Kidney (tissue), 14 donors: ENCODE measurements around the gene ETNPPL. TPM values are rescaled to one million over a fixed set of nuclear protein-coding genes. Genes with fewer than 3 reads are reported as not detected.

ENCODE experiments used
- DNase-seq, 5 donors: peaks; one replicate each; pipeline ENCODE4 v3.0.0-alpha.2; 2013 to 2020
- FAIRE-seq: peaks from 2 replicates; lab custom pipeline; 2012; peaks lifted over from hg19 to GRCh38; lab: Jason Lieb, UNC
- H3K27ac ChIP-seq, 2 donors: one replicate each; pipeline ENCODE4 v1.7.0; 2013; ENCODE audit warnings: low read depth in 2 of 2, low read length in 2 of 2, inconsistent platforms in 1 of 2
- H3K27me3 ChIP-seq: one replicate; pipeline ENCODE4 v1.7.1; 2013; ENCODE audit warnings: low read length, inconsistent platforms; ENCODE audit not compliant: control insufficient read depth, insufficient read depth
- H3K36me3 ChIP-seq, 3 donors: one replicate each; pipeline versions ENCODE4 v1.7.0 to v1.7.1; 2013; ENCODE audit warnings: low read length in 3 of 3, control low read depth in 1 of 3, inconsistent platforms in 1 of 3; ENCODE audit not compliant: insufficient read depth in 3 of 3, control insufficient read depth in 2 of 3
- H3K4me1 ChIP-seq, 3 donors: one replicate each; pipeline versions ENCODE4 v1.7.0 to v1.7.1; 2013; ENCODE audit warnings: low read length in 3 of 3, inconsistent platforms in 1 of 3, low read depth in 1 of 3; ENCODE audit not compliant: control insufficient read depth in 2 of 3, insufficient read depth in 2 of 3
- H3K4me3 ChIP-seq, 3 donors: one replicate each; pipeline versions ENCODE4 v1.7.0 to v1.8.1; 2013; ENCODE audit warnings: low read length in 3 of 3, control low read depth in 1 of 3, inconsistent platforms in 1 of 3
- H3K9ac ChIP-seq, 3 donors: one replicate each; pipeline versions ENCODE4 v1.7.0 to v1.7.1; 2013; ENCODE audit warnings: low read length in 3 of 3, control low read depth in 1 of 3, inconsistent platforms in 1 of 3
- H3K9me3 ChIP-seq, 3 donors: one replicate each; pipeline versions ENCODE4 v1.7.0 to v1.7.1; 2013; ENCODE audit warnings: low read length in 3 of 3, control low read depth in 1 of 3, inconsistent platforms in 1 of 3; ENCODE audit not compliant: control insufficient read depth in 2 of 3, insufficient read depth in 1 of 3
- intact Hi-C: fragments of 100-400 bp; cut with DNase I; formaldehyde crosslinking; loops from one replicate; pipeline ENCODE4 v1.11.1; 2022
- polyA plus RNA-seq: library from polyadenylated mRNA; stranded (reverse); fragments of 350-450 nt; fragmentation: Illumina TruSeq; extraction: RNeasy Lipid Tissue Mini Kit (QIAGEN cat#74804); gene quantifications from one replicate; pipeline ENCODE4 v1.2.3, GENCODE V29; 2014; ENCODE audit warnings: low read depth, low replicate concordance; ENCODE audit not compliant: insufficient read depth
- total RNA-seq: library from RNA; stranded (reverse); fragmentation: NEBNext Ultra II Directional; extraction: Animal tissue kit (Norgen Biotek cat#: 25700); gene quantifications from one replicate; pipeline ENCODE4 v1.2.1, GENCODE V29; 2021
- TF ChIP-seq, protein P1 (sequence below): IDR thresholded peaks from 3 replicates; pipeline ENCODE4 v1.5.1; 2012; ENCODE audit warnings: mild to moderate bottlenecking, moderate library complexity, borderline replicate concordance; ENCODE audit not compliant: insufficient read depth; ENCODE audit errors: extremely low read depth
- donor health status: control.
- donor health status: control.
- donor health status: control.
- donor health status: control.
- donor health status: control.
- donor health status: DM: yes; HTN: yes; CAD: no.
- donor health status: Normal renal cell carcinoma (clear cell type).

The ETNPPL gene
- total and polyA plus RNA-seq, 2 donors from 2014 or later, result 1.7 TPM; not detected in 1

DNA sequence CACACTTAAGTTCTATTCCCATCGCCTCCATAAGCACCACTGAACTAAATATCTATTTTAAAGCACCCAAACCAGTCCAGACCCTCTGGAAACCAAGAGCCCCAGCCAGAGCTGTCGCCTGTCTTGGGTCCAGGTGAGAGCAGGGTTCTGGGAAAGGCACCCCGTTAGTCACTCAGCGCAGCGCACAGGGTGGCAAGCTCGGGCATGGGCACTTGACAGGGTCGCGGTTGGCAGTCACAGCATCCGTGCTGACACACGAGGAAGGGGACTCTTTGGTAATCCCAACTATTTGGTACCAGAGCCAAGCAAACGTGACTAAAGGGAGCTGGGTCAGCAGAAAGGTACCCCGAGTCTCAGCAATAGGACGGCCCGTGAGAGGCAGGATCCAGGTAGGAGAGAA, 24.3 kb upstream of the ETNPPL start:
- no peak for DNase-seq

DNA sequence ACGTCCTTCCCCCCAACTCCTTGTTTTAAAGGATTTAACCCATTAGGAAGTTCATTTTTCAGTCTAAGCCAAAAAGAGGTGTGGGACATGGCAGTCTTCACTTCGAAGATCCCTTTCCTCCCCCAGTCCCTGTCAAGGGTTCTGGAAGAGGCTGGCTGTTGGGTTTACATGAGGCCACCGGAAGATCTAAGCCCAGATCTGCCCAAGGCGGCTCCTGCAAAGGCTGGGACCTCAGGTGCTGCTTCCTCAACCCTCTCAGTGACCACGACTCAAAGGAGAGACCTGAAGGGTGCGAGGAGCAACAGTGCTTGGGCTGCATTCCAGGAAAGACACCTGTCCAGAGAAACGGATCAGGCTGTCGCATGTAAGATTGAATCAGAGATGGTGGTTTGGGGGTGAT, 23.5 kb upstream of the ETNPPL start:
- no peaks in the 10 kb centered on the region for H3K4me1 ChIP-seq
- no peak overlapping the region for H3K27ac ChIP-seq
- no peaks in the 10 kb centered on the region for H3K36me3 ChIP-seq
- no peaks in the 10 kb centered on the region for H3K27me3 ChIP-seq
- no peak overlapping the region for H3K9ac ChIP-seq
- TF ChIP-seq, protein P1, sequence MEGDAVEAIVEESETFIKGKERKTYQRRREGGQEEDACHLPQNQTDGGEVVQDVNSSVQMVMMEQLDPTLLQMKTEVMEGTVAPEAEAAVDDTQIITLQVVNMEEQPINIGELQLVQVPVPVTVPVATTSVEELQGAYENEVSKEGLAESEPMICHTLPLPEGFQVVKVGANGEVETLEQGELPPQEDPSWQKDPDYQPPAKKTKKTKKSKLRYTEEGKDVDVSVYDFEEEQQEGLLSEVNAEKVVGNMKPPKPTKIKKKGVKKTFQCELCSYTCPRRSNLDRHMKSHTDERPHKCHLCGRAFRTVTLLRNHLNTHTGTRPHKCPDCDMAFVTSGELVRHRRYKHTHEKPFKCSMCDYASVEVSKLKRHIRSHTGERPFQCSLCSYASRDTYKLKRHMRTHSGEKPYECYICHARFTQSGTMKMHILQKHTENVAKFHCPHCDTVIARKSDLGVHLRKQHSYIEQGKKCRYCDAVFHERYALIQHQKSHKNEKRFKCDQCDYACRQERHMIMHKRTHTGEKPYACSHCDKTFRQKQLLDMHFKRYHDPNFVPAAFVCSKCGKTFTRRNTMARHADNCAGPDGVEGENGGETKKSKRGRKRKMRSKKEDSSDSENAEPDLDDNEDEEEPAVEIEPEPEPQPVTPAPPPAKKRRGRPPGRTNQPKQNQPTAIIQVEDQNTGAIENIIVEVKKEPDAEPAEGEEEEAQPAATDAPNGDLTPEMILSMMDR, result no peak
- DNase-seq, result no peak
- H3K9me3 ChIP-seq, result no peaks in the 10 kb centered on the region
- no peak overlapping the region for H3K4me3 ChIP-seq
- intact Hi-C loops, result no loop called here
- no peak for FAIRE-seq

More for the DNA sequence above, 24.3 kb upstream of the ETNPPL start:
- Histone ChIP-seq H3K4me3 (no peak overlapping the region), H3K27me3 (no peaks in the 10 kb centered on the region), H3K27ac (no peak overlapping the region), H3K9ac (no peak overlapping the region), H3K36me3 (no peaks in the 10 kb centered on the region), H3K9me3 (no peaks in the 10 kb centered on the region), H3K4me1 (no peaks in the 10 kb centered on the region)
- no peak for FAIRE-seq
- intact Hi-C loops, result no loop called here
- TF ChIP-seq, protein P1, result no peak

DNA sequence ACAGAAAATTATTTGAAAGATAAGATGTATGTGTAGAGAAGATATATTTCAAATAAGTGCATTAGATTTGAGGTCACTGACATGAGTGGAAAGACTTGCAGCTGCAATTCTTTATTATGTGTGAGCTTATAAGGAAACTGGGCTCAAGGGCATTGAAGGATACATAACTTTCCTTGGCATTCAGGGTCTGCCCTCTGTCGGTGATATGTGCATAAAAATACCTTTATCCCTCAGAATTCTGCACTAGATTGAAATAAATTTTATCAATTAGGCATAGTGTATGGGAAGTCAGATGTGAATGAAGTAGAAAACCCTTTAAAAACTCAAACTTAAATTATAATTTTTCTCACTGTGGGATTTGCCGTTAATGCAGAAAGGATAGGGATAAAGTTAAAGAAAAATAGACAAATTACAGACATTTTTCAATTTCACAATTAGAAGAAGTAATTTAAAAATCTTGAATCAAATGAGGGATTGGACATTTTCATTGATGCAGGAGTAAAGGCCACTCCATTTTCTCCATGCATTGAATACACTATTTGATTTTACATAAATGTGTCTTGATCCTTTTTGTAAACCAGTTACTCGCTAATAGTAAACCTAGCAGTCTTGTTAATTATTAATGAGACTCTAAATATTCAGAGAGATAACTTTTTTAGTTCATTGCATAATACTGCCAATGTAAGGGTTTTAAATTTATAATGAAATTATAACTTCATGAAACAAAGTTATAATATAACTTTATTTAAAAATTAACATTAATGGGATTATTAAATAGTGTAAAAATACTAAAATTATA, 21.0 kb upstream of the ETNPPL start:
- intact Hi-C loops, result no loop called here
- no peaks in the 10 kb centered on the region for H3K9me3 ChIP-seq
- H3K4me1 ChIP-seq, result no peaks in the 10 kb centered on the region
- DNase-seq (peak in 1 of 5 donors; percentile 4), FAIRE-seq (peak; percentile 95)
- no peaks in the 10 kb centered on the region for H3K27me3 ChIP-seq
- H3K9ac ChIP-seq, result no peak overlapping the region
- TF ChIP-seq, protein P1, result peak; percentile 20
- H3K27ac ChIP-seq, result no peak overlapping the region
- H3K4me3 ChIP-seq, result no peak overlapping the region
- no peaks in the 10 kb centered on the region for H3K36me3 ChIP-seq
